Fibroblast of skin of abdomen (primary cell): ENCODE data around the gene KCNE4. TPM values are rescaled to one million over a fixed set of nuclear protein-coding genes. Genes with fewer than 3 reads are reported as not detected.

ENCODE experiments used
- DNase-seq: peaks from one replicate; pipeline ENCODE4 v3.0.0-alpha.2; 2013
- polyA plus RNA-seq, 2 experiments: library from polyadenylated mRNA; unstranded; fragments of 120-200 nt; gene quantifications; one replicate each; pipeline ENCODE4 v1.2.1, GENCODE V29; 2013; ENCODE audit not compliant: insufficient read length in 2 of 2

Gene KCNE4
- 35.2 TPM for polyA plus RNA-seq (2013, experiment 1 of 2; ENCODE audit: insufficient read length)
- polyA plus RNA-seq (2013, experiment 2 of 2; ENCODE audit: insufficient read length) = 35.7 TPM

GRCh38 chr2:223051693-223052289 is at the start of gene KCNE4:
KCNE4 (plus strand) TSS chr2:223052190; CDS start chr2:223052831, 641 bp downstream.
- peak; percentile 89 for DNase-seq

GRCh38 chr2:223003191-223003590 is 48.8 kb upstream of the KCNE4 start:
- DNase-seq = no peak

- DNase-seq = no peak
Measured at GRCh38 chr2:223005496-223005895, 46.5 kb upstream of the KCNE4 start.

DNA sequence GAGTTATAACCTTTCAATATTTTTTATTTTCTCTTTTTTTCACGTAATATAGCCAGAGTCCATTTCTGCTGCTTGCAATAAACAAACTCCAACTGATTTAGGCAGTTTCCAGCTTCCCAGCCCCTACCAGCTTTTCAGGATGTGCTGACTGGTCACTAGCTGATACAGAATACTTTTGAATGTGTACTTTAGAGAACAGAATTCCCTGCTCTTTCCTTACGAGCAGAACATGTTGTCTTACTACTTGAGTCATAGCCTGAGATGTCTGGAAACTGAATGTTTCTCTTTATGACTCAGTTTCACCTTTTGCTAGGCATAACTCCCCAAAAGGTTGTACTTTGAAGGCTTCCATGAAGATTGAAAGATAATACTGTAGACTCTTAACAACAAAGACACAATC is 44.5 kb upstream of the KCNE4 start:
- peak; percentile 62 for DNase-seq

DNA sequence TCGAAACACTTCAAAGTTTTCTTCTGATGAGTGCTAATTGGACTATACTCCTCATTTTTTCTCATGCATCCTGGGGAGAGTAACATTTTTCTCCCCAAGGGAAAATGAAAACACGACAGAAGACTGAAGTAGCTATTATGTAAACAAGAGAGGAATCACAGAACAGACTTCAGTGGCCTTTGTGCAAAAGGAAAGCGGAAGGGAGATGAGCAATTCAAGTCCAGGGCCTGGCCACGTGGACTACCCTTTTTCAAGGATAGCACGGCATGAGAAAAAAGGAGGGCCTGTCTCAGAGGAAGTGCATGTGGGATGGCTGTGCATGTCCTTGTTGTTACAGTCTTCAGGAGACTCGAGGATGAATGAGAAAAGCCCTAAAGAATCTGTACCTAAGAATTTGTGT is 43.8 kb upstream of the KCNE4 start:
- DNase-seq = peak; percentile 39

DNA sequence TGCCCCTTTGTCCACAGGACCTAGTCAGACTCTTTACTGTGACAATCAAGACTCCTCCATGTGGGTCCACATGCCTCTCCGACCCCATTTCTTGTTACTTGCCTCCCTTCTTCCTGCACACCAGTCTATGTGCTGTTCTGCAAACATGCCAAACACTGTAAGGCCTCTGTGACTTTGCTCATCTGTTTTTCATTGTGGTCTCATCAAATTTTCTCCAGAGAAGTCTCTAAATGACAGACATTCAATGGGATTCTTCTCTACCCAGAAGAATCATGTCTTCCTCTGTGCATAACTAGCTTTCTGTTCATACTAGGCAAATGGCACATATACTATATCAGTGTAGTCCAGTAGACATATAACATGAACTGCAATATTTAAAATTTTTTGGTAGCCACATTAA is 43.0 kb upstream of the KCNE4 start:
- DNase-seq = peak; percentile 81

DNA sequence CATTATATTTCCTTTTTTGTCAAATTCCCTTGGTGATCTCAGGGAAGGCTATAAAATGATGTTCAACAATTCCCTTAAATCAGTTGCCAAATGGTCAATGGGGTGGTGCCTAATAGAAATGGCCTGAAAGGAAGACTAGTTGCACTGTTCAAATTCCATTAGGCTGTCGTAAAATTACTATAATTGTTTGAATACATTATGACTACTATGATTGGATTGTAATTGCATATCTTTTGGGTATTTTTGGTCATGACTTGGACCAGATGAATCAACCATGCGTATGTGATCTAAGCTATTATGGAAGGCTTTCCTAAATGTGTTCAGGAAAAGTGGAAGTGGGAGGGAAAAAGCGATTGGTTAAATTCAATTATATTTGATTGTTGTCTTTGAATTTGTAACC is 41.3 kb upstream of the KCNE4 start:
- peak; percentile 93 for DNase-seq

DNA sequence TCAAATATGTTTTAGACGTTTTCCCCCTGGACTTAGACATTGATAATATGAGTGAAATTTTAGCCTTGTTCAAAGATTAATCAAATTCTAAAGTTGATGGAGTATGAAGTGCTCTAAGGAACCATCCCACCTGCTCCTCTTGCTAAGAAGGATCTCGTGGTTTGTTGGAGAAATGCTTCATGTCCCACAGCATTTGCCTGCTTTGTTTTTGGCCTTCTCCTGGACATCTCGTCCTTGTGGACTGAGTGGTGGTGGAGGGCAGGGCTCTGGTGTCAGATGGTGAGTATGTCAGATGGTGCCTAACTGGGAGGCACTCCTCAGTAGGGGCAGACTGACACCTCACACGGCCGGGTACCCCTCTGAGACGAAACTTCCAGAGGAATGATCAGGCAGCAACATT is 39.7 kb upstream of the KCNE4 start:
- no peak for DNase-seq

GRCh38 chr2:223019390-223019930 is 32.5 kb upstream of the KCNE4 start:
- no peak for DNase-seq

- no peak for DNase-seq
Measured at GRCh38 chr2:223019987-223020717, 31.8 kb upstream of the KCNE4 start.

GRCh38 chr2:223020971-223021675 is 30.9 kb upstream of the KCNE4 start:
- DNase-seq = no peak

- DNase-seq = peak; percentile 72
Measured at GRCh38 chr2:223026357-223027110, 25.5 kb upstream of the KCNE4 start.

DNA sequence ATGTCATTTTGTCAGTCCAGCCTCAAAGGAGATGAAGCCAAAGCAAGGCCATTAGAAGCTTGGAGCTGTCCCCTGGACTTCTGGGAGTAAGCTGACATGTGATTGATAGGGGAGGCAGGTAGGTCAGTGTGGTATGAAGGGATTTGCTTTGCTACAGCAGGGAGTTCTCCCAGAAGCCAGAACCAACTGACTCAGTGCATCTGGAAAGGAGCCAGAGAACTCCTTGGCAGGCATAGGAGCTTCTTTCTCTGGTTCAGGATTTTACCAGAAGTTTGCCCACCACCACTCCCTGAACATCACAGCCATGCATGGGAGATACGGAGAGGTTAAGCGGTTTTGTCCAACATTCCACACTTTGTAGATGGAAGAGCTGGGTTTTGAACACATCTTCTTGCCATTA is 24.5 kb upstream of the KCNE4 start:
- peak; percentile 71 for DNase-seq

GRCh38 chr2:223029287-223029686 is 22.7 kb upstream of the KCNE4 start:
- no peak for DNase-seq

- DNase-seq = peak; percentile 72
Measured at GRCh38 chr2:223032187-223033142, 19.5 kb upstream of the KCNE4 start.

GRCh38 chr2:223034221-223034975 is 17.6 kb upstream of the KCNE4 start:
- peak; percentile 42 for DNase-seq

- no peak for DNase-seq
Measured at GRCh38 chr2:223036790-223037444, 15.1 kb upstream of the KCNE4 start.

- no peak for DNase-seq
Measured at GRCh38 chr2:223037445-223037800, 14.6 kb upstream of the KCNE4 start.

DNA sequence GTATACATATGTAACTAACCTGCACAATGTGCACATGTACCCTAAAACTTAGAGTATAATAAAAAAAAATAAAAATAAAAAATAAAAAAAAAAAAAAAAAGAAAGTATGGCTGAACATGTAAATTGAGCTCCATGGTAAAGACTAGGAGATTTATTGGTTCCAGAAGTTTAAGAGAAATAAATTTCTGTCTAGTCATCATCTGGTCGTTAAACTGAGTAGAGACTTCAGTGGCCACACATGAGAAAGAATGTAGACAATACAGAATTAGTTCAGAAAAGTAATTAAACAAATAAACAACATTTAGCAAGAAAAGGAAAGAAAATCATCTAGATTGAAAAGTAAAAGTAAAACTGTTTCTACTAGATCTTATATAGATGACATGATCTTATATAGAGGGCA is 12.4 kb upstream of the KCNE4 start:
- DNase-seq = no peak

DNA sequence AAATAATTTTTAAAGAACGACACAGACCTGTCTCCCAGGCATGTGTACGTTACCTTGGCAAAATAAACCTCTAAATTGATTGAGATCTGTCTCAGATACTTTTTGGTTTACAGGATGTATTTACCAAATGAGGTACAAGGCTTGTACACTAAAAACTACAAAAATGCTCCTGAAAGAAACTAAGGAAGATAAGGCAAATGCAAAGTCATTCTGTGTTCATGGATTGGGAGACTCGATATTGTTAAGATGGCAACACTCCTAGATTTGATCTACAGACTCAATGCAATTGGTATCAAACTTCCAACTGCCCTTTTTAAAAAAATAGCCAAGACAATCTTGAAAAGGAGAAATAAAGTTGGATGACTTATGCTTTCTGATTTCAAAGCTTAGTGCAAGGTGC is 11.5 kb upstream of the KCNE4 start:
- DNase-seq = no peak
